GM18519 (cell line): ENCODE data around the gene SLC13A3.

Experiments used
- ATAC-seq: cut with Tn5 transposase; IDR thresholded peaks from one replicate; pipeline ENCODE4 v1.9.1; 2021; ENCODE audit warnings: mild to moderate bottlenecking, moderate library complexity; ENCODE audit not compliant: unreplicated experiment, low FRiP score

The SLC13A3 gene

GRCh38 chr20:46584508-46584907 lies 66.8 kb downstream of the SLC13A3 start:
- no peak for ATAC-seq

- ATAC-seq, result no peak
Measured at GRCh38 chr20:46583411-46584214, 67.6 kb downstream of the SLC13A3 start.

- ATAC-seq, result no peak
Measured at GRCh38 chr20:46582648-46583047, 68.6 kb downstream of the SLC13A3 start.

GRCh38 chr20:46581391-46581790 lies 69.9 kb downstream of the SLC13A3 start:
- no peak for ATAC-seq

- no peak for ATAC-seq
Measured at GRCh38 chr20:46580613-46581205, 70.5 kb downstream of the SLC13A3 start.

GRCh38 chr20:46578745-46579144 lies 72.5 kb downstream of the SLC13A3 start:
- ATAC-seq, result no peak

GRCh38 chr20:46576774-46577395 lies 74.4 kb downstream of the SLC13A3 start:
- no peak for ATAC-seq

GRCh38 chr20:46575937-46576461 lies 75.3 kb downstream of the SLC13A3 start:
- no peak for ATAC-seq

- ATAC-seq, result no peak
Measured at GRCh38 chr20:46575394-46575793, 75.9 kb downstream of the SLC13A3 start.

- ATAC-seq, result no peak
Measured at GRCh38 chr20:46573788-46574584, 77.3 kb downstream of the SLC13A3 start.

GRCh38 chr20:46573234-46573633 lies 78.0 kb downstream of the SLC13A3 start:
- ATAC-seq, result no peak

- ATAC-seq, result no peak
Measured at GRCh38 chr20:46572790-46573189, 78.5 kb downstream of the SLC13A3 start.

GRCh38 chr20:46572153-46572552 lies 79.1 kb downstream of the SLC13A3 start:
- ATAC-seq, result no peak

- ATAC-seq, result no peak
Measured at GRCh38 chr20:46571418-46571817, 79.8 kb downstream of the SLC13A3 start.

GRCh38 chr20:46570956-46571355 lies 80.3 kb downstream of the SLC13A3 start:
- ATAC-seq, result no peak

- no peak for ATAC-seq
Measured at GRCh38 chr20:46569961-46570360, 81.3 kb downstream of the SLC13A3 start.

- ATAC-seq, result no peak
Measured at GRCh38 chr20:46568570-46569129, 82.6 kb downstream of the SLC13A3 start.

- ATAC-seq, result no peak
Measured at GRCh38 chr20:46566125-46566524, 85.1 kb downstream of the SLC13A3 start.

- ATAC-seq, result no peak
Measured at GRCh38 chr20:46564241-46564957, 86.9 kb downstream of the SLC13A3 start.

- no peak for ATAC-seq
Measured at GRCh38 chr20:46563860-46564221, 87.4 kb downstream of the SLC13A3 start.
